HG03064 (cell line): ENCODE data around the gene C22orf31.
"Not testable (repeated sequence)": the region's sequence is repeated elsewhere in the genome, so short reads cannot be mapped to it uniquely, and the experiment has no call there.

Experiments used
- ATAC-seq: cut with Tn5 transposase; IDR thresholded peaks from one replicate; pipeline ENCODE4 v1.9.1; 2021; ENCODE audit warnings: low read depth; ENCODE audit not compliant: unreplicated experiment

Gene C22orf31

GRCh38 chr22:29060251-29060869, 1.3 kb downstream of the C22orf31 start:
- ATAC-seq = no peak

- no peak for ATAC-seq
Observed at GRCh38 chr22:29056472-29056871, 5.2 kb downstream of the C22orf31 start.

GRCh38 chr22:29055192-29055830, 6.3 kb downstream of the C22orf31 start:
- ATAC-seq = no peak

GRCh38 chr22:29054251-29054767, 7.3 kb downstream of the C22orf31 start:
- no peak for ATAC-seq

GRCh38 chr22:29053048-29053702, 8.5 kb downstream of the C22orf31 start:
- ATAC-seq = no peak

- ATAC-seq = no peak
Observed at GRCh38 chr22:29050457-29050856, 11.2 kb downstream of the C22orf31 start.

GRCh38 chr22:29049655-29050263, 11.9 kb downstream of the C22orf31 start:
- no peak for ATAC-seq

- ATAC-seq = no peak
Observed at GRCh38 chr22:29048822-29049654, 12.6 kb downstream of the C22orf31 start.

GRCh38 chr22:29044657-29045176, 16.9 kb downstream of the C22orf31 start:
- no peak for ATAC-seq

GRCh38 chr22:29043906-29044575, 17.6 kb downstream of the C22orf31 start:
- ATAC-seq = no peak

GRCh38 chr22:29041408-29041807, 20.2 kb downstream of the C22orf31 start:
- no peak for ATAC-seq

GRCh38 chr22:29040385-29041275, 21.0 kb downstream of the C22orf31 start:
- no peak for ATAC-seq

- ATAC-seq = not testable (repeated sequence)
Observed at GRCh38 chr22:29039684-29040083, 21.9 kb downstream of the C22orf31 start.

GRCh38 chr22:29039148-29039547, 22.5 kb downstream of the C22orf31 start:
- no peak for ATAC-seq

- no peak for ATAC-seq
Observed at GRCh38 chr22:29037340-29037932, 24.2 kb downstream of the C22orf31 start.

GRCh38 chr22:29032584-29032983, 29.0 kb downstream of the C22orf31 start:
- no peak for ATAC-seq

GRCh38 chr22:29032014-29032475, 29.6 kb downstream of the C22orf31 start:
- no peak for ATAC-seq
